Esophagus squamous epithelium (tissue), 5 donors: ENCODE results near the gene NMRK2. TPM values are rescaled to one million over a fixed set of nuclear protein-coding genes. Genes with fewer than 3 reads are reported as not detected.
A peak's percentile ranks its signal among the peaks of the same experiment; 100 is the strongest.
"Not testable (repeated sequence)": the region's sequence is repeated elsewhere in the genome, so short reads cannot be mapped to it uniquely, and the experiment has no call there.

Experiments used
- DNase-seq: peaks from one replicate; lab custom pipeline; 2025; lab: John Stamatoyannopoulos, UW
- H3K27ac ChIP-seq, 4 donors: fragments of 200-600 bp; sonication (generic); one replicate each; pipeline ENCODE4 v1.5.1; 2016 to 2019; ENCODE audit warnings: mild to moderate bottlenecking in 1 of 4
- H3K27me3 ChIP-seq, 4 donors: fragments of 200-600 bp; sonication (generic); 1 replicate in 3 of 4; 2 replicates in 1 of 4; pipeline versions ENCODE4 v1.5.1 to v1.6.0; 2017 to 2021; ENCODE audit warnings: antibody characterized with exemption in 1 of 4
- H3K36me3 ChIP-seq, 3 donors: fragments of 200-600 bp; sonication (generic); one replicate each; pipeline ENCODE4 v1.5.1; 2016 to 2019
- H3K4me1 ChIP-seq, 3 donors: fragments of 200-600 bp; sonication (generic); one replicate each; pipeline ENCODE4 v1.5.1; 2017 to 2019
- H3K4me3 ChIP-seq, 4 donors: fragments of 200-600 bp; sonication (generic); 1 replicate in 3 of 4; 2 replicates in 1 of 4; pipeline ENCODE4 v1.5.1; 2016 to 2019; ENCODE audit warnings: mild to moderate bottlenecking in 2 of 4, moderate library complexity in 1 of 4
- H3K9me3 ChIP-seq, 3 donors: fragments of 200-600 bp; sonication (generic); one replicate each; pipeline ENCODE4 v1.5.1; 2016 to 2019
- CTCF ChIP-seq, 6 experiments: fragments of 450-650 bp in 4 of 6; fragments of 200-600 bp in 2 of 6; sonication (generic) in 2 of 6; IDR thresholded peaks; one replicate each; pipeline ENCODE4 v1.5.1; 2016 to 2019; ENCODE audit warnings: antibody characterized with exemption in 6 of 6, mild to moderate bottlenecking in 4 of 6, moderate library complexity in 4 of 6
- POLR2A ChIP-seq, 4 donors: fragments of 450-650 bp; IDR thresholded peaks; one replicate each; pipeline ENCODE4 v1.6.1; 2017; ENCODE audit warnings: antibody characterized with exemption in 4 of 4, mild to moderate bottlenecking in 4 of 4, moderate library complexity in 3 of 4
- WGBS, 2 donors: methylation state at CpG; one replicate each; pipeline ENCODE4 v1.1.5; 2018; 5-methylcytosine and 5-hydroxymethylcytosine counted together
- intact Hi-C: fragments of 100-400 bp; cut with DNase I; formaldehyde crosslinking; loops from one replicate; pipeline ENCODE4 v1.15.0; 2022
- total RNA-seq, 4 donors: library from RNA; depleted of rRNA; stranded (reverse); fragments of >200 nt; gene quantifications; one replicate each; pipeline ENCODE4 v1.1.0, GENCODE V29; 2016
- donor health status: DM: yes; HTN: yes; CAD: no.

NMRK2 gene
- total RNA-seq, 4 donors from 2014 or later = not detected

- Histone ChIP-seq H3K9me3 (no peaks in the 10 kb centered on the region), H3K27ac (peak overlapping the region; percentile 16 to 86 (median 70)), H3K4me3 (peak overlapping the region in 3 of 4 donors; percentile 1 to 48 (median 16)), H3K27me3 (no peaks in the 10 kb centered on the region), H3K4me1 (peaks cover 0 to 38% (median 10%) of the 10 kb centered on the region in 3 donors), H3K36me3 (no peaks in the 10 kb centered on the region)
- TF ChIP-seq CTCF (IDR thresholded peaks at IDR 0.05) (no peak), POLR2A (IDR thresholded peaks at IDR 0.05) (no peak)
- intact Hi-C loops = no loop called here
- DNase-seq = no peak
- 33% methylated on average over 1 of the region's 20 CpGs; no CpG with 5 or more reads in 1 of the 2 donors for WGBS, 2 donors
Measured at GRCh38 chr19:3949997-3950859, 17.4 kb downstream of the NMRK2 start.

GRCh38 chr19:3950871-3951861 lies 18.3 kb downstream of the NMRK2 start:
- Histone ChIP-seq H3K27ac (peak overlapping the region; percentile 16 to 86 (median 70)), H3K27me3 (no peaks in the 10 kb centered on the region), H3K9me3 (no peaks in the 10 kb centered on the region), H3K4me1 (peaks cover 0 to 38% (median 10%) of the 10 kb centered on the region in 3 donors), H3K36me3 (peaks cover 0 to 8% (median 0%) of the 10 kb centered on the region in 3 donors), H3K4me3 (peak overlapping the region in 3 of 4 donors; percentile 1 to 48 (median 16))
- intact Hi-C loops = no loop called here
- 42 to 52% methylated on average over 14 to 16 of the region's 41 CpGs for WGBS, 2 donors
- no peak for DNase-seq
- TF ChIP-seq POLR2A (IDR thresholded peaks at IDR 0.05) (no peak), CTCF (IDR thresholded peaks at IDR 0.05) (no peak)

GRCh38 chr19:3952755-3953276 lies 19.9 kb downstream of the NMRK2 start:
- H3K9me3 ChIP-seq, H3K27me3 ChIP-seq, intact Hi-C loops, DNase-seq, H3K4me3 ChIP-seq: not testable (repeated sequence)
- 88 to 91% methylated on average over 7 to 9 of the region's 9 CpGs for WGBS, 2 donors
- H3K4me1 ChIP-seq = peaks cover 0 to 42% (median 10%) of the 10 kb centered on the region in 3 donors
- peaks cover 0 to 25% (median 3%) of the 10 kb centered on the region in 3 donors for H3K36me3 ChIP-seq
- H3K27ac ChIP-seq = peak overlapping the region in 3 of 4 donors; percentile 20 to 44 (median 23)

- TF ChIP-seq POLR2A (IDR thresholded peaks at IDR 0.05) = no peak
- TF ChIP-seq CTCF (IDR thresholded peaks at IDR 0.05) = no peak
- 43 to 71% methylated on average over 3 to 10 of the region's 12 CpGs for WGBS, 2 donors
- no peaks in the 10 kb centered on the region for H3K27me3 ChIP-seq
- H3K36me3 ChIP-seq = peaks cover 11 to 37% (median 16%) of the 10 kb centered on the region in 3 donors
- intact Hi-C loops = no loop called here
- H3K4me1 ChIP-seq = peaks cover 0 to 42% (median 10%) of the 10 kb centered on the region in 3 donors
- peak overlapping the region in 3 of 4 donors; percentile 18 to 38 (median 36) for H3K27ac ChIP-seq
- DNase-seq = no peak
- H3K9me3 ChIP-seq = no peaks in the 10 kb centered on the region
- no peak overlapping the region for H3K4me3 ChIP-seq
Measured at GRCh38 chr19:3954107-3954506, 21.2 kb downstream of the NMRK2 start.

GRCh38 chr19:3955276-3955675 lies 22.4 kb downstream of the NMRK2 start:
- DNase-seq, H3K27ac ChIP-seq: not testable (repeated sequence)
- 87 to 91% methylated on average over 13 of the region's 13 CpGs for WGBS, 2 donors

More at GRCh38 chr19:3955276-3955675, 22.4 kb downstream of the NMRK2 start:
- H3K4me3 ChIP-seq, H3K27me3 ChIP-seq, intact Hi-C loops, H3K9me3 ChIP-seq: not testable (repeated sequence)
- Histone ChIP-seq H3K36me3 (peaks cover 22 to 49% (median 28%) of the 10 kb centered on the region in 3 donors), H3K4me1 (peaks cover 0 to 40% (median 10%) of the 10 kb centered on the region in 3 donors)
